Measurements from ENCODE around the gene CACNA1H. TPM values are rescaled to one million over a fixed set of nuclear protein-coding genes. Genes with fewer than 3 reads are reported as not detected.

CACNA1H gene
- total RNA-seq, 1 experiment from 2014 or later: 31.1 TPM

GRCh38 chr16:1121601-1122397, 31.1 kb upstream of the CACNA1H start:
- no peak overlapping the region for H3K27ac ChIP-seq (ENCODE audit: low read length)
- CTCF ChIA-PET: no interaction called here
- in situ Hi-C loops (cut with HindIII; ENCODE audit: low pct_unique_long_range_greater_than_20kb, low sequenced_read_pairs): no loop called here
- H3K4me3 ChIP-seq (ENCODE audit: low read depth in 2 of 2, low read length in 2 of 2): no peak overlapping the region
- POLR2A ChIA-PET: no interaction called here
- no peaks in the 10 kb centered on the region for H3K27me3 ChIP-seq (ENCODE audit: control insufficient read depth, insufficient read depth, low read length)
- BruUV-seq (replicated peaks): no TSS peak
- DNase-seq (ENCODE audit: low read depth, low spot score): no peak
- ATAC-seq: 0 out of 2 replicates have a peak, but pooled peaks have one; percentile 5
- intact Hi-C loops (cut with micrococcal nuclease; ENCODE audit: unreplicated experiment): no loop called here
- TF ChIP-seq CTCF (IDR thresholded peaks at IDR 0.05) (no peak), TCF7L2 (IDR thresholded peaks at IDR 0.05; ENCODE audit: low read depth, low read length) (no peak), POLR2AphosphoS5 (IDR thresholded peaks at IDR 0.05; ENCODE audit: low read depth, low read length) (no peak), SIN3A (IDR thresholded peaks at IDR 0.05; ENCODE audit: borderline replicate concordance, insufficient read depth, low read depth, low read length) (no peak), REST (IDR thresholded peaks at IDR 0.05; ENCODE audit: insufficient read depth in 1 of 2, low read depth in 2 of 2, low read length in 1 of 2) (no peak)
- no peaks in the 10 kb centered on the region for H3K36me3 ChIP-seq (ENCODE audit: control insufficient read depth, insufficient read depth, low read length)
- no peaks in the 10 kb centered on the region for H3K9me3 ChIP-seq (ENCODE audit: control insufficient read depth, insufficient read depth, low read depth, low read length)
- H3K4me1 ChIP-seq (ENCODE audit: control insufficient read depth, insufficient read depth, low read length): peaks cover 10% of the 10 kb centered on the region

- Histone ChIP-seq H3K36me3 (ENCODE audit: control insufficient read depth, insufficient read depth, low read length) (no peaks in the 10 kb centered on the region), H3K4me1 (ENCODE audit: control insufficient read depth, insufficient read depth, low read length) (peaks cover 10% of the 10 kb centered on the region), H3K4me3 (ENCODE audit: low read depth in 2 of 2, low read length in 2 of 2) (no peak overlapping the region), H3K9me3 (ENCODE audit: control insufficient read depth, insufficient read depth, low read depth, low read length) (no peaks in the 10 kb centered on the region), H3K27ac (ENCODE audit: low read length) (no peak overlapping the region), H3K27me3 (ENCODE audit: control insufficient read depth, insufficient read depth, low read length) (no peaks in the 10 kb centered on the region)
- no TSS peak for BruUV-seq (replicated peaks)
- ChIA-PET POLR2A (no interaction called here), CTCF (no interaction called here)
- no peak for DNase-seq (ENCODE audit: low read depth, low spot score)
- no peak for ATAC-seq
- intact Hi-C loops (cut with micrococcal nuclease; ENCODE audit: unreplicated experiment) (no loop called here), in situ Hi-C loops (cut with HindIII; ENCODE audit: low pct_unique_long_range_greater_than_20kb, low sequenced_read_pairs) (no loop called here)
- TF ChIP-seq REST (IDR thresholded peaks at IDR 0.05; ENCODE audit: insufficient read depth in 1 of 2, low read depth in 2 of 2, low read length in 1 of 2): no peak
- no peak for TF ChIP-seq POLR2AphosphoS5 (IDR thresholded peaks at IDR 0.05; ENCODE audit: low read depth, low read length)
- TF ChIP-seq CTCF (IDR thresholded peaks at IDR 0.05): no peak
- no peak for TF ChIP-seq TCF7L2 (IDR thresholded peaks at IDR 0.05; ENCODE audit: low read depth, low read length)
- TF ChIP-seq SIN3A (IDR thresholded peaks at IDR 0.05; ENCODE audit: borderline replicate concordance, insufficient read depth, low read depth, low read length): no peak
Observed at GRCh38 chr16:1122398-1122765, 30.5 kb upstream of the CACNA1H start.
